ENCODE measurements around the gene FGFR4. TPM values are rescaled to one million over a fixed set of nuclear protein-coding genes. Genes with fewer than 3 reads are reported as not detected.

The FGFR4 gene
- total RNA-seq, 4 donors from 2014 or later = 0.68 to 5.9 (median 1.9) TPM

DNA sequence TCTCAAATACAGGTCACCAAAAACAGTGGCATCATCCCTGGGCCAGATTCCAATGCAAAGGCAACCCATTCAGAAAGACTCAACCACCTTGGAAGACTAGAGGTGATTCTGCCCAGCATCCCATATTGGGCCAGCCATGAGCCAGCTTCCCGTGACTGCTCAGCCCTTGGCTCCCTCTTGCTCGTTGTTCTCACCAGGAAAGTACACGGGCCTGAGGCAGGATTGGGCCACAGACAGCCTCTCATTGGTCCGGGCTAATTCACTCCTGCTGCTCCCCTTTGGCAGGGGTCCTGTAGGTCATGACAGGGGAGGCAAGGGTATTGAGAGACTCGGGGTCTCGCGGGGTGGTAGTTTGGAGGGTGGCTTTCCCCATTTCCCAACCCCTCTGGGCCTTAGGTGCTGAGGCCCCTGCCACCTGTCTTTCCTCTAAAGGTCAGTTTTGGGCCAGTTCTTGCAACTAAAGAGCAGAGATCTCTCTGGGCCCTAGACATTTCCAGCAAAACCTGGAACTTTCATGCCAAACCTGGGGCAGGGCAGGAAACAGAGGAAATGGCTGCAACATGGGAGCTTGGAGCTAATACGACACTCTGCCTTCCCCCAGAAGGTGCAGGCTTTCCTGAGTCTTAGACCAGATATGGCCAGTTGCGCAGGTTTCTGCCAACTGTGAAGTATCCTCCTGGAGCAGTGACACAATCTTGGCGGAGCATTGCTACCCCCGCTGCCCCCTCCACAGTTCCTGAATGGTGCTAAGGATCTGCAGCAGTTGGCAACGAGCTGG, 22.0 kb upstream of the FGFR4 start:
- no peak for DNase-seq
- Histone ChIP-seq H3K27ac (no peak overlapping the region), H3K4me3 (no peak overlapping the region), H3K27me3 (no peaks in the 10 kb centered on the region), H3K4me1 (no peaks in the 10 kb centered on the region), H3K9me3 (no peaks in the 10 kb centered on the region), H3K36me3 (peaks cover 0 to 78% (median 7%) of the 10 kb centered on the region in 3 donors)
- WGBS, 2 donors = 57 to 97% methylated on average over 4 to 5 of the region's 12 CpGs
- intact Hi-C loops (cut with DNase I) = no loop called here
- TF ChIP-seq, protein P1, sequence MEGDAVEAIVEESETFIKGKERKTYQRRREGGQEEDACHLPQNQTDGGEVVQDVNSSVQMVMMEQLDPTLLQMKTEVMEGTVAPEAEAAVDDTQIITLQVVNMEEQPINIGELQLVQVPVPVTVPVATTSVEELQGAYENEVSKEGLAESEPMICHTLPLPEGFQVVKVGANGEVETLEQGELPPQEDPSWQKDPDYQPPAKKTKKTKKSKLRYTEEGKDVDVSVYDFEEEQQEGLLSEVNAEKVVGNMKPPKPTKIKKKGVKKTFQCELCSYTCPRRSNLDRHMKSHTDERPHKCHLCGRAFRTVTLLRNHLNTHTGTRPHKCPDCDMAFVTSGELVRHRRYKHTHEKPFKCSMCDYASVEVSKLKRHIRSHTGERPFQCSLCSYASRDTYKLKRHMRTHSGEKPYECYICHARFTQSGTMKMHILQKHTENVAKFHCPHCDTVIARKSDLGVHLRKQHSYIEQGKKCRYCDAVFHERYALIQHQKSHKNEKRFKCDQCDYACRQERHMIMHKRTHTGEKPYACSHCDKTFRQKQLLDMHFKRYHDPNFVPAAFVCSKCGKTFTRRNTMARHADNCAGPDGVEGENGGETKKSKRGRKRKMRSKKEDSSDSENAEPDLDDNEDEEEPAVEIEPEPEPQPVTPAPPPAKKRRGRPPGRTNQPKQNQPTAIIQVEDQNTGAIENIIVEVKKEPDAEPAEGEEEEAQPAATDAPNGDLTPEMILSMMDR (IDR thresholded peaks at IDR 0.05) = no peak
- TF ChIP-seq POLR2A (IDR thresholded peaks at IDR 0.05) = no peak

DNA sequence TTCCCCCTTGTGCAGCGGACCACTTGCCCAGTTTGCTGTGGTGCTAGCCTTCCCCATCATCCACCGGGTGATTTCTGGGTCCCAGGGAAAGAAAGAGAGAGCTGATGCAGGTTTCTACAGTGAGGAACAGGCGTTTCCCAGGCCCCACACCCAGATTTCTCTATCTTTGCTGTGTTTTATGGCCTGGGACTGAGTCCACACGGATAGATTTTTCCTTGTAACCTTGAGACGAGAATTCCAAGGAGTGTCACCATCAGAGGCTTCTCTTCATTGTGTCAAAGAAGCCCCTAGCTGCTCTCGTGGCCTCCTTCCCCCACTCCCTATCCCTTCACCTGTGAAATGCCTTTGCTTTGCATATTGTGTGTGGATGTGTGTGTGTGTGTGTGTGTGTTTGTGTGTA, 21.2 kb upstream of the FGFR4 start:
- TF ChIP-seq POLR2A (IDR thresholded peaks at IDR 0.05) = no peak
- TF ChIP-seq, protein P1 (IDR thresholded peaks at IDR 0.05) = no peak
- DNase-seq = no peak
- H3K4me1 ChIP-seq = no peaks in the 10 kb centered on the region
- WGBS, 2 donors = 74 to 86% methylated on average over 6 of the region's 6 CpGs
- peaks cover 0 to 75% (median 7%) of the 10 kb centered on the region in 3 donors for H3K36me3 ChIP-seq
- intact Hi-C loops (cut with DNase I) = no loop called here
- no peak overlapping the region for H3K4me3 ChIP-seq
- H3K27ac ChIP-seq = no peak overlapping the region
- no peaks in the 10 kb centered on the region for H3K27me3 ChIP-seq
- H3K9me3 ChIP-seq = no peaks in the 10 kb centered on the region

DNA sequence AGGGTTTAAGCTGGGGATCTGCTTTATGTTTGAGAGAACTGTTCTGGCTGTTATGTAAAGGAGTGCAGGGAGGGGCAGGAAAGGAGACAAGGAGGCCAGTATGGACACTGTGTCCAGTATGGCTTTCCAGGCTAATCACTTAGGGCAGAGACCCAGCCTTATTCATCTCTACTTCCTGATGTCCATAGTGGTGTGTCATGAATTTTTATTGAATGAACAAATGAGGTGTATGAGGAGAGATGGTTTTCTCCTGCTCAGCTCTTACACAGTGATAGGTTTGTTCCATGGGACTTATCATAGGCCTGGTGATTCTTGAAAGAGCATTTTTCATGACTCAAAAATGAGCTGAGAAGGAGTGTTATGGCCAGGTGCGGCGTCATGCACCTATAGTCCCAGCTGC, 20.5 kb upstream of the FGFR4 start:
- H3K9me3 ChIP-seq = no peaks in the 10 kb centered on the region
- H3K27ac ChIP-seq = no peak overlapping the region
- peaks cover 0 to 75% (median 7%) of the 10 kb centered on the region in 3 donors for H3K36me3 ChIP-seq
- H3K4me3 ChIP-seq = no peak overlapping the region
- intact Hi-C loops (cut with DNase I) = no loop called here
- H3K27me3 ChIP-seq = no peaks in the 10 kb centered on the region
- TF ChIP-seq POLR2A (IDR thresholded peaks at IDR 0.05) = no peak
- TF ChIP-seq, protein P1 (IDR thresholded peaks at IDR 0.05) = no peak
- H3K4me1 ChIP-seq = no peaks in the 10 kb centered on the region
- DNase-seq = no peak
- WGBS, 2 donors = 95 to 100% methylated on average over 2 of the region's 2 CpGs

DNA sequence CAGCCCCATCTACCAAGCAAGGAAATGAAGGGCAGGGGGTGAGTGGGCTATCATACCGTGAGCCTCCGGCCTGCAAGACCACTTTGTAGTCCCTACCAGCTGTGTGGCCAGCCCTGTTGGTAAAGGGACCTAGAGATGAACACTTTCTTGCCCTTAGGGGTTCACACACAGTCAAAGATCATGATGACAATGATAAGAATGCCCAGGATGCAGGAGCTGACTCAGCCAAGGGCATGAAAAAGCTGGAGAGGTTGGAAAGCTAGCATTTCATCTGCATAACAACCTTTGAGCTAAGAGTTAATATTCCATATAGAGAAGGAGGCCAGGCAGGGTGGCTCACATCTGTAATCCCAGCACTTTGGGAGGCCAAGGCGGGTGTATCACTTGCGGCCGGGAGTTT, 19.2 kb upstream of the FGFR4 start:
- WGBS, 2 donors = 93 to 98% methylated on average over 5 of the region's 5 CpGs

More for the DNA sequence above, 19.2 kb upstream of the FGFR4 start:
- DNase-seq = no peak
- Histone ChIP-seq H3K9me3 (no peaks in the 10 kb centered on the region), H3K4me3 (no peak overlapping the region), H3K4me1 (no peaks in the 10 kb centered on the region), H3K27me3 (no peaks in the 10 kb centered on the region), H3K36me3 (peaks cover 0 to 62% (median 7%) of the 10 kb centered on the region in 3 donors), H3K27ac (no peak overlapping the region)
- TF ChIP-seq, protein P1 (IDR thresholded peaks at IDR 0.05) = no peak
- no peak for TF ChIP-seq POLR2A (IDR thresholded peaks at IDR 0.05)
- intact Hi-C loops (cut with DNase I) = no loop called here

Measured in esophagus squamous epithelium (tissue), 5 donors.